ENCODE results near the gene CDKN2D.

Gene CDKN2D

DNA sequence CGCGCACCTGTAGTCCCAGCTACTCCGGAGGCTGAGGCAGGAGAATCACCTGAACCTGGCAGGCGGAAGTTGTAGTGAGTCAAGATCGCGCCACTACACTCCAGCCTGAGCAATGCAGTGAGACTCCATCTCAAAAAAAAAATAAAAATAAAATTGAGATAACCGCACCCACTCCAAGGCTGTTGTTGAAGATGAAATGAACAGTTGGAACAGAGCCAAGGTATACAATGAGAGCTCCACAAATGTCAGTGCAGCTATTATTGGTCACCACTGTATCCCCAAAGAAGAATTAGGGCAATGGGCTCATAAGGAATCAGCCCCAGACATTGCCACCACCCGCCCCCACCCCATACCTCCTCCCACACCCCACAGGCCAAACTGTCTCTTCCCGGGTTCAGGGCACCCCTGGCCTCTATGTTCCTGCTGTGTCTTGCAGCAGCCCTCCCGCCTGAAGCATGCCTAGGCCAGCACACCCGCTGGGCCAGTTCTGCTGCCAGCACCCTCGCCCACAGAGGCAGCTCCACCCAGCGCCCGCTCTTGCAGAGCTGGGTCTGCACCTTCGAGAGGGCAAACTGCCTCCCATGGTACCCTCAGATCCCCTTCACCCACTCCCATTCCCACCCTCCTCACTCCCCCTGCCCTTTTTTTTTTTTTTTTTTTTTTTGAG lies 48.0 kb downstream of the CDKN2D start:
- no peak for DNase-seq (ENCODE audit: low read depth in 2 of 2)

DNA sequence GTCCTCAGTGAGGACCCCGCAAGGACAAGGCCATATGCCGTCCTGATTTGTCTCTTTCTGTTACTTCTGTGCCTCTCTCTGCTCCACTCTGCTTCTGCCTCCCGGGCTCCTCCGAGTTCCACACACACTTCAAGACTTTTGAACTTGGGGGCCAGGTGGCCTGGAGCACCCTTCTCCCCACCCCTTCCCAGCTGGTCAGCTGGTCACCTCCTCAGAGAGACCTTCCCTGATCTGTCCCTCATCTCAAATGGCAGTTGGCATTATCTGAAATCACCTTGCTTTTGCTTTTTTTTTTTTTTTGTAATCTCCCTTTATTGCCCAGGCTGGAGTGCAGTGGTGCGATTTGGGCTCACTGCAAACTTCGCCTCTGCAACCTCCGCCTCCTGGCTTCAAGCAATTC lies 49.4 kb downstream of the CDKN2D start:
- DNase-seq (ENCODE audit: low read depth in 2 of 2): no peak

DNA sequence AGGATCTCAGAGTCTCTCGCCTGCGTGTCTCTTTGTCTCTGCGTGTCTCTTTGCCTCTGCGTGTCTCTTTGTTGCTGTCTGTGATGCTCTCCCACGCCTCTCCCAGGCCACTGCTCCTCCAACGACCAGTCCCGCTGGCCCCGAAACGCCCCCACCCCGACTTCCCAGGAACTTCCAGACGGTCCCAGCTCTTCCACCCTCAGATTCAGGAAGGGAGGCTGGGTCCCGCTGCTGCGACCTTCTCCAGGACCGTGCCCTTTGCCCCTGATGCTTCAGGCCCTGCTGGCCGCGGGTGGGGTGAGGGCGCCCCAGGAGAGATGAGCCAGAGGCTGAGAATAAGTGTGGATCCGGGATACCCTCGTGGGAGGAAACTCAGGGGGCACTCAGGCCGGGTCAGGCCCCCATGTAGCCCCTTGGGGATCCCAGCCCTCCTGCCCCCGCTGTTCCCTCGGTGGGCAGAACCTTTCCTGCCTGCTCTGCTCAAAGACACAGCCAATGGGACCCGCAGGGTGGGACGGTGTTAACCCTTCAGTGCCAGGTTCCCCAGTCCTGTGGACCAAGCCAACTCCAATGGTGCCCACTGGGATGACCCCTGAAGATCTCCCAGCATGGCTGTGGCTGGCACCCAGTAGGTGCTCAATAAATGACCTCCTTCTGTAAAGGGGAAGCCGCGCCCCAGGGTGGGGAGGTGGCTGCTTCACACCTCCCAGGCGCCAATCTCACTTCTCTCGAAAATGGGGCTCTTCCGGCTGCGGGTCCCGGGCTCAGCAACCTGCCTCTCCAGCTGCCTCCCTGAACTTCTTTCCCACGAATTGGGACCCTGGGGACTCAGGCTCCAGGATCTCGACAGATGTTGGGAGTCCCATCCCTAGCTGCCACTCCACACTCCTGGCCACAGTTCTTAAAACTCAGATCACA lies 50.1 kb downstream of the CDKN2D start:
- DNase-seq (ENCODE audit: low read depth in 2 of 2): no peak

DNA sequence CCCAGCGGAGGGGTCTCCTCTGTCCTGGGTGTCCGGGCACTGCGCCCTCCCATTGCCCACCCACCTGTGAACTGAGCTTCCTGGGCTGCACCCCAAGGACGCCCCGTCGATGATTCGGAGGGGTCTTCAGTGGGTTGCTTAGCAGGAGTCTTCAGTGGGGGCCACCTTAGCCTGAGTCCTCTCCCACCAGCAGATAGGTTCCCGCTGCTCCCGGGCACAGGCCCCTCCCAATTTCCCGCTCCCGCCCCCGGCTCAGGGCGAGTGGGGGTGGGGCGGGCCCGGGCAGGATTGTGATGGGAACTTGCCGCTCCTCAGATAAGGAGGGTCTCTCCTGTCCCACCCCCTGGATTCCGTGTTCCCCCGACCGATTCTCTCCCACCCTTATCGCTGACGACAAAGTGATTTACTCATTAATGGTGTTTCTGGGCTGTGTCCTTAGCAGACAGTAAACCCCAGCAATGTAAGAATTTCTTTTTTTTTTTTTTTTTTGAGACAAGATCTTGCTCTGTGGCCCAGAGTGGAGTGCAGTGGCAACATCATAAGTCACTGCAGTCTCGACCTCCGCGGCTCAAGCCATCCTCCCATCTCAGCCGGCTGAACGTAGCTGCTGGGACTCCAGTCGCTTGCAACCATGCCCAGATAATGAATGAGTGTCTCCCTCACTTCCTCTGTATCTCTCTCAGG lies 50.9 kb downstream of the CDKN2D start:
- no peak for DNase-seq (ENCODE audit: low read depth in 2 of 2)

DNA sequence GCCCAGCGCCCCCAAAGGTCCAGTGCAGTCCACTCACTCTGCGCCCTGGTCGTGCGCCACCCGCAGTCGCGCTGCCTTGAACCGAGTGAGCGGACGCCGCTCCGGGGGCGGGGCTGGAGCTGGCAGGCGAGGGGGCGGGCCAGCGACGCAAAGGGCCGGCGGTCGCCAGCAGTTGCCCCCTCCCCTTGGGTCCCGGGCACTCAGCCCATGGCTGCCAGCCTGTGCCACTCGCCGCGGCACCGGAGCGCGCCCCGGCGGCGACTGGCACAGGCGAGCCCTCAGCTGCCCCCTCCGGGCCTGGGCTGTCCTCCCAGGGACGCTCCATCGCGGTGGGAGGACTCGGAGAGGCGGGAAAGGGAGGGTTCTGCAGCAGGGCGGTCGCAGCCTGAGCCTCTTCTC lies 51.4 kb downstream of the CDKN2D start, which contains the start of gene S1PR5:
Gene S1PR5 (minus strand): TSS at position 87 of the 399 bp plus-strand sequence. CDS start 2,436 bp downstream, outside the sequence.
- DNase-seq (ENCODE audit: low read depth in 2 of 2): no peak

DNA sequence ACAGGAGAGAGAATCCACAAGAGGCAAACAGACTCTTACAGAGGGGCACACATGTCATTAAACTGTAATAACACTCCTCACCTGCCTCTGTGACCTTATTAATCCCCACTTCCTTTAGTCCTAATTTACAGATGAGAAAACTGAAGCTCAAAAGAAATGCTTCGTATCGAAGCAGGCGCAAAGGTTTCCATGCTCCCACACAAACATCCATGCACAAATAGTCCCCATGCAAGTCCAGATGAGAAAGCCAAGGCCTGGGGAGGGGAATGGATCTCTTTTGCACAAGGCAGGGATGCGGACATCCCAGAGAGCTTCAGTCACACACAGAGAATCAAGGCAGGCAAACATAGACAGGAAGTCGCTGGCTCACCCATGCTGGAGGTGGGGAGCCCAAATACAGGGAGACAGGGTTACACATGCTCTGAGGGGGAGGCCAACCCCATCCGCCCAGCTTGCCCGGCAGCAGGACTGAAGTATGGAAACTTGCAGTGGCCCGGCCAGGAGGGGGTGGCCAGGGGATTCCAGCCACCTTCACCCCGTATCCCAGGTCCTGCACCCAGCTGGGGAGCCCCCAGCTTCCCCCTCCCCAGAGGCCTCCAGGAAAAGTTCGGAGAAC lies 52.0 kb downstream of the CDKN2D start:
- DNase-seq (ENCODE audit: low read depth in 2 of 2): no peak

All from stimulated activated CD4-positive, alpha-beta T cell treated with anti-CD3 and anti-CD28 coated beads, Interleukin-1b, Interleukin-23, amount 100 ng/mL, for 4 hours (primary cell).